Tibial artery (tissue), 4 donors: Measurements from ENCODE around the gene VSTM5.

Experiments
- DNase-seq, 2 donors: peaks; one replicate each; pipeline ENCODE4 v3.0.0-alpha.2; 2019
- H3K27ac ChIP-seq, 2 donors: fragments of 200-600 bp; sonication (generic) in 1 of 2; 1 replicate in 1 of 2; 2 replicates in 1 of 2; pipeline ENCODE4 v1.5.1; 2018 to 2019; ENCODE audit warnings: mild to moderate bottlenecking in 1 of 2
- H3K27me3 ChIP-seq, 2 donors: fragments of 200-600 bp; sonication (generic) in 1 of 2; one replicate each; pipeline versions ENCODE4 v1.5.1 to v1.6.0; 2016 to 2019
- H3K36me3 ChIP-seq, 3 donors: fragments of 200-600 bp; sonication (generic) in 2 of 3; one replicate each; pipeline ENCODE4 v1.5.1; 2016 to 2019; ENCODE audit warnings: mild to moderate bottlenecking in 2 of 3
- H3K4me1 ChIP-seq, 4 donors: fragments of 200-600 bp; sonication (generic) in 2 of 4; 1 replicate in 3 of 4; 2 replicates in 1 of 4; pipeline ENCODE4 v1.5.1; 2016 to 2019
- H3K4me3 ChIP-seq, 2 donors: fragments of 200-600 bp; sonication (generic) in 1 of 2; 1 replicate in 1 of 2; 2 replicates in 1 of 2; pipeline ENCODE4 v1.5.1; 2018 to 2019; ENCODE audit warnings: mild to moderate bottlenecking in 2 of 2
- H3K9me3 ChIP-seq, 3 donors: fragments of 200-600 bp; sonication (generic) in 1 of 3; one replicate each; pipeline ENCODE4 v1.5.1; 2016 to 2019
- CTCF ChIP-seq, 2 experiments: fragments of 200-600 bp in 1 of 2; fragments of 450-650 bp in 1 of 2; IDR thresholded peaks; one replicate each; pipeline ENCODE4 v1.5.1; 2017 to 2019; ENCODE audit warnings: antibody characterized with exemption in 2 of 2, mild to moderate bottlenecking in 1 of 2, moderate library complexity in 1 of 2
- intact Hi-C: fragments of 100-400 bp; cut with DNase I; formaldehyde crosslinking; loops from one replicate; pipeline ENCODE4 v1.15.0; 2023; ENCODE audit warnings: low total_unique reads

The VSTM5 gene

GRCh38 chr11:93857413-93858120, 7.1 kb upstream of the VSTM5 start:
- intact Hi-C loops: no loop called here
- no peak for DNase-seq

GRCh38 chr11:93852242-93852641, 1.8 kb upstream of the VSTM5 start:
- Histone ChIP-seq H3K27me3 (no peaks in the 10 kb centered on the region), H3K4me1 (peaks cover 0 to 14% (median 11%) of the 10 kb centered on the region in 4 donors), H3K9me3 (no peaks in the 10 kb centered on the region), H3K4me3 (no peak overlapping the region), H3K36me3 (no peaks in the 10 kb centered on the region), H3K27ac (no peak overlapping the region)
- no peak for TF ChIP-seq CTCF (IDR thresholded peaks at IDR 0.05)
- intact Hi-C loops: no loop called here
- DNase-seq: no peak

More at GRCh38 chr11:93857413-93858120, 7.1 kb upstream of the VSTM5 start:
- Histone ChIP-seq H3K4me1 (peaks cover 0 to 14% (median 7%) of the 10 kb centered on the region in 4 donors), H3K9me3 (no peaks in the 10 kb centered on the region), H3K27me3 (no peaks in the 10 kb centered on the region), H3K36me3 (no peaks in the 10 kb centered on the region), H3K4me3 (no peak overlapping the region), H3K27ac (no peak overlapping the region)
- no peak for TF ChIP-seq CTCF (IDR thresholded peaks at IDR 0.05)

GRCh38 chr11:93849751-93850593, 446 bp downstream of the VSTM5 start:
- intact Hi-C loops: no loop called here
- H3K4me3 ChIP-seq: peak overlapping the region; percentile 49 to 57
- no peaks in the 10 kb centered on the region for H3K36me3 ChIP-seq
- peak overlapping the region; percentile 3 to 35 for H3K27ac ChIP-seq
- DNase-seq: no peak
- H3K27me3 ChIP-seq: no peaks in the 10 kb centered on the region
- H3K9me3 ChIP-seq: no peaks in the 10 kb centered on the region
- peaks cover 0 to 13% (median 10%) of the 10 kb centered on the region in 4 donors for H3K4me1 ChIP-seq
- TF ChIP-seq CTCF (IDR thresholded peaks at IDR 0.05): no peak

- no peak for TF ChIP-seq CTCF (IDR thresholded peaks at IDR 0.05)
- intact Hi-C loops: no loop called here
- Histone ChIP-seq H3K27me3 (no peaks in the 10 kb centered on the region), H3K4me1 (peaks cover 0 to 13% (median 10%) of the 10 kb centered on the region in 4 donors), H3K9me3 (no peaks in the 10 kb centered on the region), H3K36me3 (no peaks in the 10 kb centered on the region), H3K4me3 (no peak overlapping the region), H3K27ac (no peak overlapping the region)
- no peak for DNase-seq
Measured at GRCh38 chr11:93849201-93849600, 1.2 kb downstream of the VSTM5 start.

- H3K4me1 ChIP-seq: peaks cover 0 to 13% (median 10%) of the 10 kb centered on the region in 4 donors
- H3K4me3 ChIP-seq: no peak overlapping the region
- intact Hi-C loops: no loop called here
- TF ChIP-seq CTCF (IDR thresholded peaks at IDR 0.05): no peak
- H3K9me3 ChIP-seq: no peaks in the 10 kb centered on the region
- H3K36me3 ChIP-seq: no peaks in the 10 kb centered on the region
- DNase-seq: no peak
- no peaks in the 10 kb centered on the region for H3K27me3 ChIP-seq
- H3K27ac ChIP-seq: no peak overlapping the region
Measured at GRCh38 chr11:93846411-93846810, 4.0 kb downstream of the VSTM5 start.
